SH-SY5Y (cell line): ENCODE measurements around the gene STRA6.

ENCODE experiments used
- GATA2 ChIP-seq: IDR thresholded peaks from 2 replicates; pipeline ENCODE4 v1.6.1; 2011; ENCODE audit warnings: mild to moderate bottlenecking, low read depth, low read length
- GATA3 ChIP-seq: IDR thresholded peaks from 2 replicates; pipeline ENCODE4 v1.6.1; 2011; ENCODE audit warnings: low read depth, mild to moderate bottlenecking, low read length, moderate library complexity

- TF ChIP-seq GATA3 (no peak), GATA2 (no peak)
Observed at GRCh38 chr15:74240897-74241614, 38.5 kb upstream of the STRA6 start.
